ENCODE data around the gene CABP1.

CABP1 gene

GRCh38 chr12:120692524-120693033, 52.2 kb downstream of the CABP1 start:
- Histone ChIP-seq H3K9me3 (ENCODE audit: control insufficient read depth in 5 of 5, low read length in 5 of 5) (no peaks in the 10 kb centered on the region), H3K36me3 (ENCODE audit: control insufficient read depth in 5 of 5, insufficient read depth in 5 of 5, low read length in 5 of 5) (peaks cover 25 to 43% (median 37%) of the 10 kb centered on the region in 5 donors), H3K4me1 (ENCODE audit: control insufficient read depth in 5 of 5, insufficient read depth in 5 of 5, low read length in 5 of 5) (peaks cover 13 to 71% (median 56%) of the 10 kb centered on the region in 5 donors), H3K27ac (ENCODE audit: low read depth, low read length) (peak overlapping the region; percentile 14), H3K9ac (ENCODE audit: low read length in 5 of 5) (no peak overlapping the region), H3K4me3 (ENCODE audit: low read depth in 1 of 5, low read length in 5 of 5) (no peak overlapping the region), H3K27me3 (ENCODE audit: control insufficient read depth in 5 of 5, insufficient read depth in 4 of 5, low read length in 5 of 5) (no peaks in the 10 kb centered on the region)

- no peaks in the 10 kb centered on the region for H3K27me3 ChIP-seq (ENCODE audit: control insufficient read depth in 5 of 5, insufficient read depth in 4 of 5, low read length in 5 of 5)
- no peak overlapping the region for H3K9ac ChIP-seq (ENCODE audit: low read length in 5 of 5)
- peaks cover 27 to 56% (median 47%) of the 10 kb centered on the region in 5 donors for H3K36me3 ChIP-seq (ENCODE audit: control insufficient read depth in 5 of 5, insufficient read depth in 5 of 5, low read length in 5 of 5)
- H3K4me3 ChIP-seq (ENCODE audit: low read depth in 1 of 5, low read length in 5 of 5), result no peak overlapping the region
- H3K4me1 ChIP-seq (ENCODE audit: control insufficient read depth in 5 of 5, insufficient read depth in 5 of 5, low read length in 5 of 5), result peaks cover 8 to 71% (median 47%) of the 10 kb centered on the region in 5 donors
- H3K9me3 ChIP-seq (ENCODE audit: control insufficient read depth in 5 of 5, low read length in 5 of 5), result no peaks in the 10 kb centered on the region
- H3K27ac ChIP-seq (ENCODE audit: low read depth, low read length), result peak overlapping the region; percentile 44
Observed at GRCh38 chr12:120693848-120694247, 53.4 kb downstream of the CABP1 start.

- H3K9me3 ChIP-seq (ENCODE audit: control insufficient read depth in 5 of 5, low read length in 5 of 5), result no peaks in the 10 kb centered on the region
- peaks cover 27 to 81% (median 70%) of the 10 kb centered on the region in 5 donors for H3K36me3 ChIP-seq (ENCODE audit: control insufficient read depth in 5 of 5, insufficient read depth in 5 of 5, low read length in 5 of 5)
- H3K9ac ChIP-seq (ENCODE audit: low read length in 5 of 5), result no peak overlapping the region
- no peaks in the 10 kb centered on the region for H3K27me3 ChIP-seq (ENCODE audit: control insufficient read depth in 5 of 5, insufficient read depth in 4 of 5, low read length in 5 of 5)
- H3K27ac ChIP-seq (ENCODE audit: low read depth, low read length), result no peak overlapping the region
- H3K4me1 ChIP-seq (ENCODE audit: control insufficient read depth in 5 of 5, insufficient read depth in 5 of 5, low read length in 5 of 5), result peaks cover 2 to 71% (median 43%) of the 10 kb centered on the region in 5 donors
- H3K4me3 ChIP-seq (ENCODE audit: low read depth in 1 of 5, low read length in 5 of 5), result no peak overlapping the region
Observed at GRCh38 chr12:120696626-120697025, 56.2 kb downstream of the CABP1 start.

- Histone ChIP-seq H3K4me3 (ENCODE audit: low read depth in 1 of 5, low read length in 5 of 5) (no peak overlapping the region), H3K9me3 (ENCODE audit: control insufficient read depth in 5 of 5, low read length in 5 of 5) (no peaks in the 10 kb centered on the region), H3K27me3 (ENCODE audit: control insufficient read depth in 5 of 5, insufficient read depth in 4 of 5, low read length in 5 of 5) (no peaks in the 10 kb centered on the region), H3K9ac (ENCODE audit: low read length in 5 of 5) (no peak overlapping the region), H3K27ac (ENCODE audit: low read depth, low read length) (no peak overlapping the region), H3K36me3 (ENCODE audit: control insufficient read depth in 5 of 5, insufficient read depth in 5 of 5, low read length in 5 of 5) (peaks cover 27 to 88% (median 73%) of the 10 kb centered on the region in 5 donors), H3K4me1 (ENCODE audit: control insufficient read depth in 5 of 5, insufficient read depth in 5 of 5, low read length in 5 of 5) (peaks cover 2 to 73% (median 36%) of the 10 kb centered on the region in 5 donors)
Observed at GRCh38 chr12:120697344-120697743, 56.9 kb downstream of the CABP1 start.

GRCh38 chr12:120698665-120699064, 58.2 kb downstream of the CABP1 start:
- Histone ChIP-seq H3K36me3 (ENCODE audit: control insufficient read depth in 5 of 5, insufficient read depth in 5 of 5, low read length in 5 of 5) (peaks cover 27 to 97% (median 76%) of the 10 kb centered on the region in 5 donors), H3K9ac (ENCODE audit: low read length in 5 of 5) (peak overlapping the region in 1 of 5 donors; percentile 44), H3K27ac (ENCODE audit: low read depth, low read length) (peak overlapping the region; percentile 32), H3K4me1 (ENCODE audit: control insufficient read depth in 5 of 5, insufficient read depth in 5 of 5, low read length in 5 of 5) (peaks cover 0 to 73% (median 28%) of the 10 kb centered on the region in 5 donors), H3K9me3 (ENCODE audit: control insufficient read depth in 5 of 5, low read length in 5 of 5) (no peaks in the 10 kb centered on the region), H3K4me3 (ENCODE audit: low read depth in 1 of 5, low read length in 5 of 5) (no peak overlapping the region), H3K27me3 (ENCODE audit: control insufficient read depth in 5 of 5, insufficient read depth in 4 of 5, low read length in 5 of 5) (no peaks in the 10 kb centered on the region)

- H3K4me3 ChIP-seq (ENCODE audit: low read depth in 1 of 5, low read length in 5 of 5), result no peak overlapping the region
- H3K36me3 ChIP-seq (ENCODE audit: control insufficient read depth in 5 of 5, insufficient read depth in 5 of 5, low read length in 5 of 5), result peaks cover 22 to 91% (median 69%) of the 10 kb centered on the region in 5 donors
- H3K27ac ChIP-seq (ENCODE audit: low read depth, low read length), result peak overlapping the region; percentile 32
- H3K9me3 ChIP-seq (ENCODE audit: control insufficient read depth in 5 of 5, low read length in 5 of 5), result no peaks in the 10 kb centered on the region
- H3K27me3 ChIP-seq (ENCODE audit: control insufficient read depth in 5 of 5, insufficient read depth in 4 of 5, low read length in 5 of 5), result no peaks in the 10 kb centered on the region
- peak overlapping the region in 2 of 5 donors; percentile 20 to 38 for H3K9ac ChIP-seq (ENCODE audit: low read length in 5 of 5)
- H3K4me1 ChIP-seq (ENCODE audit: control insufficient read depth in 5 of 5, insufficient read depth in 5 of 5, low read length in 5 of 5), result peaks cover 0 to 69% (median 28%) of the 10 kb centered on the region in 5 donors
Observed at GRCh38 chr12:120699553-120699952, 59.1 kb downstream of the CABP1 start.

GRCh38 chr12:120700886-120701285, 60.5 kb downstream of the CABP1 start:
- peak overlapping the region; percentile 32 for H3K27ac ChIP-seq (ENCODE audit: low read depth, low read length)
- H3K4me3 ChIP-seq (ENCODE audit: low read depth in 1 of 5, low read length in 5 of 5), result no peak overlapping the region
- H3K9me3 ChIP-seq (ENCODE audit: control insufficient read depth in 5 of 5, low read length in 5 of 5), result no peaks in the 10 kb centered on the region
- H3K36me3 ChIP-seq (ENCODE audit: control insufficient read depth in 5 of 5, insufficient read depth in 5 of 5, low read length in 5 of 5), result peaks cover 11 to 77% (median 56%) of the 10 kb centered on the region in 5 donors
- peak overlapping the region in 1 of 5 donors; percentile 26 for H3K9ac ChIP-seq (ENCODE audit: low read length in 5 of 5)
- no peaks in the 10 kb centered on the region for H3K27me3 ChIP-seq (ENCODE audit: control insufficient read depth in 5 of 5, insufficient read depth in 4 of 5, low read length in 5 of 5)
- peaks cover 0 to 69% (median 28%) of the 10 kb centered on the region in 5 donors for H3K4me1 ChIP-seq (ENCODE audit: control insufficient read depth in 5 of 5, insufficient read depth in 5 of 5, low read length in 5 of 5)

GRCh38 chr12:120702637-120703036, 62.2 kb downstream of the CABP1 start:
- H3K9me3 ChIP-seq (ENCODE audit: control insufficient read depth in 5 of 5, low read length in 5 of 5), result no peaks in the 10 kb centered on the region
- peak overlapping the region; percentile 35 for H3K27ac ChIP-seq (ENCODE audit: low read depth, low read length)
- H3K27me3 ChIP-seq (ENCODE audit: control insufficient read depth in 5 of 5, insufficient read depth in 4 of 5, low read length in 5 of 5), result no peaks in the 10 kb centered on the region
- H3K4me1 ChIP-seq (ENCODE audit: control insufficient read depth in 5 of 5, insufficient read depth in 5 of 5, low read length in 5 of 5), result peaks cover 0 to 64% (median 28%) of the 10 kb centered on the region in 5 donors
- H3K36me3 ChIP-seq (ENCODE audit: control insufficient read depth in 5 of 5, insufficient read depth in 5 of 5, low read length in 5 of 5), result peaks cover 1 to 60% (median 38%) of the 10 kb centered on the region in 5 donors
- H3K4me3 ChIP-seq (ENCODE audit: low read depth in 1 of 5, low read length in 5 of 5), result no peak overlapping the region
- no peak overlapping the region for H3K9ac ChIP-seq (ENCODE audit: low read length in 5 of 5)

GRCh38 chr12:120703311-120703942, 63.0 kb downstream of the CABP1 start:
- Histone ChIP-seq H3K27me3 (ENCODE audit: control insufficient read depth in 5 of 5, insufficient read depth in 4 of 5, low read length in 5 of 5) (no peaks in the 10 kb centered on the region), H3K4me1 (ENCODE audit: control insufficient read depth in 5 of 5, insufficient read depth in 5 of 5, low read length in 5 of 5) (peaks cover 0 to 56% (median 27%) of the 10 kb centered on the region in 5 donors)

GRCh38 chr12:120705618-120706017, 65.2 kb downstream of the CABP1 start:
- Histone ChIP-seq H3K27ac (ENCODE audit: low read depth, low read length) (no peak overlapping the region), H3K36me3 (ENCODE audit: control insufficient read depth in 5 of 5, insufficient read depth in 5 of 5, low read length in 5 of 5) (peaks cover 0 to 33% (median 15%) of the 10 kb centered on the region in 5 donors), H3K9ac (ENCODE audit: low read length in 5 of 5) (no peak overlapping the region), H3K9me3 (ENCODE audit: control insufficient read depth in 5 of 5, low read length in 5 of 5) (no peaks in the 10 kb centered on the region), H3K4me3 (ENCODE audit: low read depth in 1 of 5, low read length in 5 of 5) (no peak overlapping the region), H3K4me1 (ENCODE audit: control insufficient read depth in 5 of 5, insufficient read depth in 5 of 5, low read length in 5 of 5) (peaks cover 0 to 40% (median 15%) of the 10 kb centered on the region in 5 donors), H3K27me3 (ENCODE audit: control insufficient read depth in 5 of 5, insufficient read depth in 4 of 5, low read length in 5 of 5) (no peaks in the 10 kb centered on the region)

More at GRCh38 chr12:120703311-120703942, 63.0 kb downstream of the CABP1 start:
- H3K27ac ChIP-seq (ENCODE audit: low read depth, low read length), result peak overlapping the region; percentile 35
- H3K4me3 ChIP-seq (ENCODE audit: low read depth in 1 of 5, low read length in 5 of 5), result no peak overlapping the region
- peak overlapping the region in 1 of 5 donors; percentile 19 for H3K9ac ChIP-seq (ENCODE audit: low read length in 5 of 5)
- no peaks in the 10 kb centered on the region for H3K9me3 ChIP-seq (ENCODE audit: control insufficient read depth in 5 of 5, low read length in 5 of 5)
- H3K36me3 ChIP-seq (ENCODE audit: control insufficient read depth in 5 of 5, insufficient read depth in 5 of 5, low read length in 5 of 5), result peaks cover 0 to 52% (median 32%) of the 10 kb centered on the region in 5 donors

All from subcutaneous abdominal adipose tissue (tissue), 5 donors.